OCI-LY7 (cell line): Measurements from ENCODE around the gene STIM1.

ENCODE experiments used
- EZH2phosphoT487 ChIP-seq: fragments of 200-600 bp; sonication (generic); IDR thresholded peaks from 2 replicates; pipeline ENCODE4 v1.6.1; 2018; ENCODE audit warnings: low read depth, borderline replicate concordance, mild to moderate bottlenecking, mixed run types, antibody characterized with exemption, low read length, moderate library complexity, mixed read lengths
- TF ChIP-seq, protein P1 (sequence below): fragments of 200-600 bp; sonication (generic); conservative IDR thresholded peaks from 2 replicates; pipeline ENCODE4 v1.5.1; 2014; ENCODE audit warnings: mild to moderate bottlenecking, antibody characterized with exemption, low read length, moderate library complexity, mixed read lengths

DNA sequence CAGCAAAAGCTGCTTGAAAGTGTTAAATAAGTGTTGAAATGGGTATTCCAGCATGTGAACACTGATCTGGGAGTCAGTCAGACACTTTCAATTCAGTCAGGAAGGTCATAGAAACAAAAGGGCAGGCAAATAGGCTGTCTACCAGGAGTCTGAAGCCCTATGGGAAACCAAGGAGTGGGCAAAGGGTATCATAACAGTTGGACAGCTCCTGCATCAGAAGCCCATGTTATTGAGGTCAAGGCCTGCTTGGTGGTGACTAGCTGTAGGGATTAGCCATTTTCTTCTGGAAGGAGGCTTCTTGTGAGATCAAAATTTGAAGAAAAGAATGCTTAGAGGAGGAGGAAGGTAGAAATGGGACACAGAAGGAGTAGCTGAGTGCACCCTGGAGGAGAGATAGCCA is 97.3 kb downstream of the STIM1 start:
- TF ChIP-seq, protein P1, sequence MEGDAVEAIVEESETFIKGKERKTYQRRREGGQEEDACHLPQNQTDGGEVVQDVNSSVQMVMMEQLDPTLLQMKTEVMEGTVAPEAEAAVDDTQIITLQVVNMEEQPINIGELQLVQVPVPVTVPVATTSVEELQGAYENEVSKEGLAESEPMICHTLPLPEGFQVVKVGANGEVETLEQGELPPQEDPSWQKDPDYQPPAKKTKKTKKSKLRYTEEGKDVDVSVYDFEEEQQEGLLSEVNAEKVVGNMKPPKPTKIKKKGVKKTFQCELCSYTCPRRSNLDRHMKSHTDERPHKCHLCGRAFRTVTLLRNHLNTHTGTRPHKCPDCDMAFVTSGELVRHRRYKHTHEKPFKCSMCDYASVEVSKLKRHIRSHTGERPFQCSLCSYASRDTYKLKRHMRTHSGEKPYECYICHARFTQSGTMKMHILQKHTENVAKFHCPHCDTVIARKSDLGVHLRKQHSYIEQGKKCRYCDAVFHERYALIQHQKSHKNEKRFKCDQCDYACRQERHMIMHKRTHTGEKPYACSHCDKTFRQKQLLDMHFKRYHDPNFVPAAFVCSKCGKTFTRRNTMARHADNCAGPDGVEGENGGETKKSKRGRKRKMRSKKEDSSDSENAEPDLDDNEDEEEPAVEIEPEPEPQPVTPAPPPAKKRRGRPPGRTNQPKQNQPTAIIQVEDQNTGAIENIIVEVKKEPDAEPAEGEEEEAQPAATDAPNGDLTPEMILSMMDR: no peak
- no peak for TF ChIP-seq EZH2phosphoT487
